ENCODE results near the gene RIPPLY1.

RIPPLY1 gene, protein sequence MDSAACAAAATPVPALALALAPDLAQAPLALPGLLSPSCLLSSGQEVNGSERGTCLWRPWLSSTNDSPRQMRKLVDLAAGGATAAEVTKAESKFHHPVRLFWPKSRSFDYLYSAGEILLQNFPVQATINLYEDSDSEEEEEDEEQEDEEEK

DNA sequence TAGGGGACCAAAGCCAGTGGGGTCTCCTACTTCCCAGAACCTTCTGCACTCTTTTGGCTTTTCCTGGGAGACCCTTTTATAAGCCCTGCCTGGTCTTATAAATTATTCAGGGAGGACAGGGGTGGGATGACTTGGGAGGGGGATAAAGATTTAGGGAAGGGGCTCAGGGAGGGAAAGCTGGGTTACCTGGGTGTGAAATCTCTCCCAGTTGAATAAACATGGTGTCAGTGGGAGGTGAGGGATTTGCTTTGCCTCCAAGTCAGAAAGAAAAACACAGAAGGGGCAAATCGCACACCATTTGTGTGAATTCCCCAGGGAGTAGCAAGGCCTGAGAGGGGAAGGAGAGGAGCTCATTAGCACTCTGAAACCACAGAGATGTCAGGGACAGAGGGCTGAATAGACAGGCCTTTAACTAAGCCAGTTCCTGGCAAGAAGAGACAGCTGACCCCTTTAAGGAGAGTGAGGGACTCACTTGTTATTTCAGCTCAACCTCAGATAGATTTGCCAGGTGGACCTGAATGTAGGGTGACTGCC is at the start of gene RIPPLY1:
TSS of gene RIPPLY1 (minus strand) at position 51 of the 534 bp plus-strand sequence. CDS start 54 bp downstream, outside the sequence.
- no peak for DNase-seq (ENCODE audit: low read depth)

DNA sequence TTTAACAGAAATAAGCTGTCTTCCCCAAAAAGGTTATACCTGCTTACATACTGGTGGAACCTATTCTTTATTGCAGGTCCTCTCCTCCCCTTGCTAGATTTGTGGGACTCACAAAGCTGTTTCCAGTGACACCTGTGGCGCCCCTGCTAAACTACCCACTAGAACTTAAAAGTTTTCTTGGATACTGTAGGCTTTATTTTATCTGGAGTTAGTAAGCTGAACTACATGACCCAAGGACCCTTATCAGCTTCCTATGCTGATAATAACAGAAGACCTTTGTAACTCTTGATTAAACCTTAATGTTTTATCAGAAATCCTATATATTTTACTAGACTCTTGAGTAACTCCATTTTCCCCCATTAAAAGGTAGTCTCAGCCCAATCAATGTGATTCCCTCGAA is 49.4 kb upstream of the RIPPLY1 start:
- DNase-seq (ENCODE audit: low read depth): no peak

DNA sequence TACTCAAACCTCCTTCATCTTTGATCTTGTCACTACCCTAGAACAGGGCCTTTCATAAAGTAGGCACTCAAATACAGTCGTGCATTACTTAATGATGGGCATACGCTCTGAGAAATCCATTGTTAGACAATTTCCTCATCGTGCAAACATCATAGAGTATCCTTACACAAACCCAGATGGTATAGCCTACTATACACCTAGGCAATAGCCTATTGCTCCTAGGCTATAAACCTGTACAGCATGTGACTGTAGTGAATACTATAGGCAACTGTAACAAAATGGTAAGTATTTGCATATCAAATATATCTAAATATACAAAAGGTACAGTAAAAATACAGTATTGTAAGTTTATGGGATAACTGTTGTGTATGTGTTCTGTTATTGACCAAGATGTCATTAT is 48.9 kb upstream of the RIPPLY1 start:
- no peak for DNase-seq (ENCODE audit: low read depth)

DNA sequence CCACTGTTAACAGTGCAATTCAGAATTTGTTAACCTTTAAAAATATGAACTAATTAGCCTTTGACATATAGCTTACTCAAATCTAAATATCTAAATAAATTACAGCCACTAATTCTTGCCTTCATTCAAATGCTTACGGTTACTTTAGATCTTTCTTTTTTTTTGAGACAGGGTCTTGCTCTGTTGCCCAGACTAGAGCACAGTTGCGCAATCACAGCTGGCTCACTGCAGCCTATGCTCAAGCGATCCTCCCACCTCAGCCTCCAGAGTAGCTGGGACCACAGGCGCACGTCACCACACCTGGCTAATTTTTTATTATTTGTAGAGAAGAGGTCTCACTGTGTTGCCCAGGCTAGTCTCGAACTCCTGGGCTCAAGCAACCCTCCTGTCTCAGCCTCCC is 48.1 kb upstream of the RIPPLY1 start:
- DNase-seq (ENCODE audit: low read depth): no peak

DNA sequence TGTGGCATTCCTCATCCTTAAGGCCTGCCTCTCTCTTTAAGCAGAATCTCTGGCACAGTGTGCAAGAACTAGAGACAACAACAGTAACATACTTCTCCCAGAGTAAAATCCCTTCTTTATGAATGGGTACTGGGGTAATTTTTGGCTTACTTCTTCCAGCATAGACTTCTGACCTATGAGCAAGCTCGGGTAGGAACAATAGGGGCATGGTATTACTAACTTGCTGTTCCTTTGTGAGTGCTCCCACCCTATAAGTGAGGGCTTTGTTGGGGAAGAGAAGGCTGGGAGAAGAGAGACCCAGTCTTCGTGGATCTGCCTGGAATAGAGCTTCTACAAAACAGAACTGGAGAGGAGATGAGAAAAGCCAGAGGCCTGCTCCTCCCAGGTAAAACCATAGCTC is 47.2 kb upstream of the RIPPLY1 start:
- DNase-seq (ENCODE audit: low read depth): no peak

DNA sequence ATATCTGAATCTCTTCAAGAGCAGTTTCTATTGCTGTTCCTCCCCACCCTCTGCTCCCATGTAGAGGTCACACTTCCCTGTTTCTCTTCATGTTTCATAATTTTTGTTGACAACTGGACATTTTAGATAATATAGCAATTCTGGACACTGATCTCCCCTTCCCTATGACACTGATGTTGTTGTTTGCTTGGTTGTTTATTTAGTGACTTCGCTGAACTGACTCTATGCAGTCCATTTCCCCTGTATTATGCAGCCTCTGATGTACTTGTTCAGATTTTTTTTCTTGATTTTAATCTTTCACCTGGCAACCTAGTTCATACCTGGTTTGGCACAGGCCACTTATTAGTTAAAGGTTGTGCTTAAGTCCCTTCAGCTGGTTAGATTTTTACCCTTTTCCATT is 46.2 kb upstream of the RIPPLY1 start:
- no peak for DNase-seq (ENCODE audit: low read depth)

DNA sequence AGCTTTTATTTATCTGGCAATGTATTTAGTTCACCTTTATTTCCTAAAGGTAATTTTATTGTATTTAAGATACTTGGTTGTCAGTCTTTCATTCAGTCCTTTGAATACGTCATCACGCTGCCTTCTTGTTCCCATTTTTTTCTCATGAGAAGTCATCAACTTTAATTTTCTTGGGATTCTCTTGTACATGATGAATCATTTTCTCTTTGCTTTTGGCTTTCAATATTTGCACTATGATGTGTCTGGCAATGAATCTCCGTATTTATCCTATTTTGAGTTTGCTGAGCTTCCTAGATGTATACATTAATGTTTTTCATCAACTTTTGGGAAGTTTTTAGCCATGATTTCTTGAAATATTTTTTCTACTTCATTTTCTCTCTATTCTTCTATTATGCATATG is 45.5 kb upstream of the RIPPLY1 start:
- no peak for DNase-seq (ENCODE audit: low read depth)

DNA sequence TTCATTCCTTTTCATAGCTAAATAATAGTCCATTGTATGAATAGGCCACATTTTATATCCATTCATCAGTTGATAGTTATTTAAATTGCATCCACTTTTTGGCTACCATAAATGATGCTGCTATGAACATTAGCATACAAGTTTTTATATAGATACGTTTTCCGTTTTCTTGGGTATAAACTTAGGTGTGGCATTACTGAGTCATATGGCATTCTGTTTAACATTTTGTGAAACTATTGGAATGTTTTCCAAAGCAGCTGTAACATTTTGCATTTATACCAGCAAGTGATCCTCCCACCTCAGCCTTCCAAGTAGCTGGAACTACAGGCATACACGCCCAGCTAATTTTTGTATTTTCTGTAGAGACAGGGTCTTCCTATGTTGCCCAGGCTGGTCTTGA is 43.3 kb upstream of the RIPPLY1 start:
- DNase-seq (ENCODE audit: low read depth): no peak

DNA sequence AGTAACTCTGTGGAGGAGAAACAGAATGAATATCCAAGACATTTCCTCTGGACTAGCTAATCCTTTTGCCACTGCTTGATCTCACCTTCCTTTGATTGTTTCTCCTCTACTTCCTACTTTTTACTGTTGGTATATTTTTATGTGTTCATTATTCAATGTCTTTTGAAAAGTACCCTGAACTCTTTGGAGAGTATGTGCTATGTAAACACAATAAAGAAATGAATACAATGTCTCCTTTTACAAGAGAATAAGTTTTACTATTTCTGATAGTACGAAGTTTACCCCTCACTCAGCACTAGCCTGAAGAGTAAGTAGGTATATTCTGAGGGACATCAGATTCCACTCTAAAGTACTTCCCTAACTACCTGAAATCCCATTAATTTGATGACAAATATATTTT is 36.9 kb upstream of the RIPPLY1 start:
- no peak for DNase-seq (ENCODE audit: low read depth)

DNA sequence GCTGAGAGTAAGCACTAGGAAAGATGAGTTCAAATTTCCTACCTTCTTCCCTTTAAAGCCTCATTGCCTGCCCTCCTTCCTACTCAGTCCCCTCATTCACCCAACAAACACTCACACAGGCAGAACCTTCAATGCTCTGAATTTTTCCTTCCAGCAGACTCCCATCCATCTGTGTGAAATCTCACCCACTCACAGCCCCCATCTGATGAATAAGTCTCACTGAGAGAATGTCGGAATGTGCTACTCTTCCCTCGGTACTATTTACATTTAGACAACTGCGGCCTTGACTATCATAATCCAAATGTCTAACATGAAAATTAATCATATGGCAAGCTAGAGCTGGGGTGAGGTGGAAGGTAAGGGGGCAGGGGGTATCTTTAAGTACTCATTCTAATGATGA is 36.4 kb upstream of the RIPPLY1 start:
- no peak for DNase-seq (ENCODE audit: low read depth)

DNA sequence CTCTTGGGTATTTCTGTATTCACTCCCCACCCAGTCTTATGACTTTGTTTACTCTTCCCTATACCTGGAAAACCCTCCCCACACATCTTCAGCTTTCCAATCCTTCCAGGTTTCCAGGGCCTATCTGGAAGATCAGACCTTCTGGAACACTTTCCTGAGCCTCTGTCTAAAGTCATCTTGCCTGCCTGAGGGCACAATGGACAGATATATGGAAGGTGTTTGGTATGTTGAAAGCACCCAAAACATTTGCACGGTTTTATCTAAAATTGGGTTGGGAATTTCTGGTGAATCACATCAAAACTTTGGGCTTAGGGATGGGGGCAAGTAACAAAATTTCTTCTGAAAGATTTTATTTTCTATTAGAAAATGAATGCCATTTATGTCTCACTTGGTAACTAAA is 33.1 kb upstream of the RIPPLY1 start:
- DNase-seq (ENCODE audit: low read depth): no peak

DNA sequence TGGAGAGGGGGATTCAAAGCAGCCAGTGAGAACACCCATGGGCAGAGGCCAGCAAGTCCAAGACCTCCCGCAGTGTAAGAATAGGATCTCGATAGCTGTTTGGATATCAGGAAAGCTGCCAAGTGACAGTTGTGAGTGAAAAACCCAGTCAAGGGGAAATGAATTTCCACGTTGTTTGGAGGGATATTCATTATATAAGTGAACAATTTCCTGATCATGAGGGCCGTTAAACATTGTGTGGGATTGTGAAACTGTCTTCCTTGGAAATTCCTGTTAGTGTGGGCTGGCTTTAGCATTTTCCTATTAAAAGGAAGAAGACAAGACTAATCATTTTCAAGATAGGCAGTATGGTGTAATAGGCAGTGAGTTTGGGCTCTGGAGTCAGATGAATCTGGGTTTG is 32.0 kb upstream of the RIPPLY1 start:
- no peak for DNase-seq (ENCODE audit: low read depth)

DNA sequence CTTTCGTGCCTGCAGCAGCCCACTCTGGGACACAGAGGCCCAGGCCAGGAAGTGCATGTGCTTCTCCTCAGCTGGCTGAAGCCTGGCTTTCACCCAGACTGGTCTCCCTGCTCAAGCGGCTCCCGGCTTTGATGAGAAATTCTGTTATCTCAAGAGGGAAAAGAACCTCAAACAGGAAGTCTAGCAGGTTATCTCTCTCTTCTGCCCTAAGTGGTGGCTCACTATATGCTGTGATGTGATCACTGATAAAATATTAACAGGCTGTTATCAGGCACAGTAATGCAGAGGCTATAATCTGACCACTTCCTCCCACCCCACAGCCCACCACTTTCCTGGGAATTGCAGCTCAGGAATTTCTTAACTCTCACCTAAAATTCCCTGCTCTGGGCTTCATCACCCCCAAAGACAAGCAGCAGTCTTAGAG is 30.4 kb upstream of the RIPPLY1 start:
- DNase-seq (ENCODE audit: low read depth): no peak

DNA sequence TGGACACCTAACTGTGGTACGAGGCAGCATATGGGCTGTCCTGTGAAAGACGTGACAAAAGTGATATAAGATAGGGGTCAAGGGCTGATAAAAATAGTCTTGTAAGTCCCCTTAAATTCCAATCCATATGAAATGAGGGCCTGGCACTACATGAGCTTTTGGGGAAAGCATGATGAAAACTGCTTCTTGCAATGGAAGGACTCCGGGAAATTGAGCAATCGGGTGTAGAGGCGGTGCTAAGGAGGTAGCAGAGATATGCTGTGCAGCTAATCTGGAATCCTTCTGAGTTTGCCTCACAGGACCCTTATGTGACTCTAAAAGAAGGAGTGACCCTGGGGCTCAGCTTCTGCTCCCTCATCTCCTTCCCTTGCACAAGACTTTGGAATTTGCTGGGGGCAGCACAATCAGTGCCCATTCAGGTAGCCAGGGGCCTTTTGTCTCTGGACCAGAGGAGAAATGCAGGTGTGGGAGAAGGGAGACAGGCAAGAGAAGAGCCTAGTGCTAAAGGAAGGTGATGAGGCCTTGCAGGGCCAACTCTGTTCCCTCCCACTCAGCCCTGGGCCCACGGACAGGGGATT is 29.9 kb upstream of the RIPPLY1 start:
- DNase-seq (ENCODE audit: low read depth): no peak

DNA sequence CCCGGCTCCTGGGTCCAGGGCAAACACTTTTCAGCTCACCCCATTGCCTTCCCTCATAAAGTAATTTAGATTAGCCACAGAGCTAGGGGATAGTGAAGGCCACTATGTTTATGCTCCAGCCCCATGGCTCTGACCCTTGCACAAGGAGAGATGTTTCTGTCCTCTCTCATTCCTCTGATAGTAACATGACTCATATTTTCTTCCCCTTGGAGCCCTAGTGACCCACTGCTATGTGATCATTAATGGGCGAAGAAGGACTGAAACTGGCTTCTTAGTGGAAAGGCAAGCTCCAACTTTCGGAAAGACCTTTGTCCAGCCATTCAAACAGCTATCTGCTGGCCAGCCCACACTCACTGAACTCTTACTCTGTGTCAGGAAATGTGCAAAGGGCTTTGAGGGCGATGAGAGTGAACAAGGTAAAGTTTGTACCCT is 29.4 kb upstream of the RIPPLY1 start:
- DNase-seq (ENCODE audit: low read depth): no peak

DNA sequence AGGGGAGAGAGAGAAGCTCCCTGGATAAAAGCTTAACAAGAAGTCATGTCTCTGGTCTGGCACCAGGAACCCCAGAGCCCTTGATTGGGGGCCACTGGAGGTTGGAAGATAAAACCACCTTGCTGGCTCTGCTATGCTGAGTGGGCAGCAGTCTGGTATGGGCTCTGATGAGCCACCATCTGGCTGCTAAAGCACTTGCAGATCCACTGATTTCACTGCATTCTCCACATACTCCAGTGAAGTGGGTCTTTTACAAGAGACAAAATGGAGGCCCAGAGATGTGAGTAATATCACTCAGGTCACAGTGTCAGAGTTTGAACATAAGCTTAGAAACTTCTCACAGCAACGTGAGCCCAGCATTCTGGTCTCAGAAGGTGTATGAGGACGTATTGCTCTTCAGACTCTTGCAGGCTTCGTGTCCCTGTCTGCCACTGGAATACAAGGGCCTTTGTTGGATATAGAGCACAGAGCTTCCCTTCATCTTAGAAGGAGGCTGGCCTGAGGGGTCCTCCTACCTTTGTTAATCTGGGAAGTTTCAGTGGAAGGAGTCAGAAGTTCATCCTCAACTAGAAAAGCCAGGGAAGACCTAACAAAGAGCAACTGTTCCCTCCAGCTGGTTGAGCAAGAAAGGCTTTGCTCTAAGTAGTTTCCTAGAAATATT is 28.8 kb upstream of the RIPPLY1 start:
- no peak for DNase-seq (ENCODE audit: low read depth)

DNA sequence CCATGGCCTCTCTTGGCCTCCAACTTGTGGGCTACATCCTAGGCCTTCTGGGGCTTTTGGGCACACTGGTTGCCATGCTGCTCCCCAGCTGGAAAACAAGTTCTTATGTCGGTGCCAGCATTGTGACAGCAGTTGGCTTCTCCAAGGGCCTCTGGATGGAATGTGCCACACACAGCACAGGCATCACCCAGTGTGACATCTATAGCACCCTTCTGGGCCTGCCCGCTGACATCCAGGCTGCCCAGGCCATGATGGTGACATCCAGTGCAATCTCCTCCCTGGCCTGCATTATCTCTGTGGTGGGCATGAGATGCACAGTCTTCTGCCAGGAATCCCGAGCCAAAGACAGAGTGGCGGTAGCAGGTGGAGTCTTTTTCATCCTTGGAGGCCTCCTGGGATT is 25.1 kb upstream of the RIPPLY1 start:
- no peak for DNase-seq (ENCODE audit: low read depth)

DNA sequence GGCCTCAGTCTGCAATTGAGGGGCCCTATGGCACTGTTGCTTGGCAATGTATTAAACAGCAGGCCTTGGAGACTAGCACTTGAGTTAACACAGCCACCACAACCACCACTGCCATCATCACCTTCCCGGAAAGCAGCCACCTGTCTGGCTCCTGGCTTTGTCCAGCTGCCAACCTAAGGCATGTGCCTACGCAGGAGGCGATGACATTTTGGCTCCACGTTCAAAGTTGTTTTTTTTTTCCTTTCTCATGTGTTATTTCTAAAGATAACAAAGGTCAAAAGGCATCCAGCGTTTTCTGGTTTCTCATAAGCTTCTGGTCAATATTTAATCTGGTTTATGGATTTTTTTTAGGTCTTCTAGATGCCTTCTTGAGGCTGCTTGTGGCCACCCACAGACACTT is 24.6 kb upstream of the RIPPLY1 start:
- DNase-seq (ENCODE audit: low read depth): no peak

DNA sequence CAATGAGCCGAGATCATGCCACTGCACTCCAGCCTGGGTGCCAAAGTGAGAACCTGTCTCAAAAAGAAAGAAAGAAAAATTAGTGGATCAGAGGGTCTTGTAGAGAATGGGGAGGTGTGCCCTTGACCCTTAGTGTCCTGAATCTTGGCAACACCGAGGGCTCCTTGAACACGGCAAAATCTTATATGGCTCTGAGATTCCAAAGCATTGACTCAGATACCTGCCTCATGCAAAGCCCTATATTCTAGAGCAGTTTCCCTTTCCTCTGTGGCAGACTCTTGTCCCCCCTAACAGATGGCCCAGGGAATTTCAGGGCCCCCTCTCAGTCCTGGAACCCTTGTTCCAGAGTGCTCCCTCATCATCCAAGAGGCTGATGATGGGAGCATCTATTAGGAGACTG is 23.9 kb upstream of the RIPPLY1 start:
- DNase-seq (ENCODE audit: low read depth): no peak

DNA sequence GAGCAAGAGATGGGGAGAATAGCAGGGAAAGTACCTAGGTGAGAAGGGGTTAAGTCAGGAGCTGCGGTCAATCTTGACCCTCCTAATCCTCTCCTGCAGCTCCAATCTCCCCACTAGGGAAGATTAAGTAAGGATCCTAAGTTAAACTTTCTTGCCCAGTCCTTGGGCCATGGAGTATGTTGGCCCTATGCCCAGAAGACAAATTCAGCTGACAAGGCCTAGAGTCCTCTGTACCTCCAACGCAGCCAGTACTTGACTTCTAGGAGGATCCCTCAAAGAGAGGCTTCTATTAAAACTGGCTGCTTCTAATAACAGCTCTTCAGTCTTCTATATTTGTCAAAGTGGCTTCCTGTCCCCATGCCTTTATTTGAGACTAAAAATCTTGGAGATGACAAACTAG is 18.5 kb upstream of the RIPPLY1 start:
- no peak for DNase-seq (ENCODE audit: low read depth)

DNA sequence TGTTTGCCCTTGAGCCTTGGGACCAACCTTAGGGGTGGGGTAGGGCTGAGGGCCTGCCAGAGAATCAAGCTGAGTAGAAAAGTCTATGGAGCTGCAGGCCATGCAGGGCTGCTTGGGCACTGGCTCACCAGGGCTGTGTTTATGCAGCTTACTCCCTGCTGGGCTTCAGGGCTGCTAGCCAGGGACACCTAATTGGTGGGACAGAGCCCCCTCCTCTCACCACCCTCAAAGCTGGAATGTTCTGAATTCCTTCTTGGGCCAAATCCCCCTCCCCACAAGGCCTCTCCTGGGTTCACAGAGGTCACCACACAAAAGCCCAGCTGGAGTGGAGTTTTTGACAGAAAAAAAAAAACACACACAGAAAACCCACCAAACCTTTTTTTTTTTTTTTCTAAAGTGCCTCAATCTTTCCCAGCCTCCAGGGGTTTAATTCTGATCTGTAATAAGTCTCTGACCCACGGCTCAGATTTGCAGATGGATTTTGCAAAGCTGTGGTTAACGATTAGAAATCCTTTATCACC is 16.9 kb upstream of the RIPPLY1 start, which contains the start of gene CLDN2:
TSS of gene CLDN2 (plus strand) at position 471 of the 521 bp plus-strand sequence. CDS start 7,827 bp downstream, outside the sequence.
- no peak for DNase-seq (ENCODE audit: low read depth)

DNA sequence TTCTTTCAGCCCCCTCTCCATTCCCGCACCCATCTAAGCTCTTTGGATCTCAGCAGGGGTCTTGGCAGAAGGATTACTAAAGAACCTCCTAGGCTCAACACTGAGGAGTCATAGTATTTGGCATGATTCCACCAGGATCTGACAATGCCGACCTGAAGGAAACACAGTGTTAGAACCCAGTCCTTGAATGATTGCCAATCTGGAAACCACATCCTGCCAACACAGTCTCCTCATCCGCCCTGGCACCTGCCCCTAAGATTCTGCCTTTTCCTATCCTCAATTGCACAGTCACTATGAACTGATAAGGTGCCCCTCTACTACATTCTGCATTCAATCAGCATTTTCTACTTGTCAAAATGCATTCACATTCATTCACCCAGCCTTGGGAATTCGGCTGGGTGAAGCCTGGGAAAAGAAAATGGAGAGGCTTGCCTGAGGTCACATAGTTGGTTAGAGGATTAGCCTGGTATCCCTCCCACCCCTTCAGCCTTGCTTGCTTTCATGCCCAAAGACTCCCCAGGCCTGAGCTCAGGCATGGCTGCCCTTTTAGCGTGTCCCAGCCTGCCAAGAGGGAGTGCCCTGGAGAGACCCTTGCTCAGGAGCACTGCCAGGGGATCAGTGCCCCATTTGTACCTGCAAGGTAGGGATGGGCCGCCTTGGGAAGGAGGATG is 14.8 kb upstream of the RIPPLY1 start:
- DNase-seq (ENCODE audit: low read depth): no peak

DNA sequence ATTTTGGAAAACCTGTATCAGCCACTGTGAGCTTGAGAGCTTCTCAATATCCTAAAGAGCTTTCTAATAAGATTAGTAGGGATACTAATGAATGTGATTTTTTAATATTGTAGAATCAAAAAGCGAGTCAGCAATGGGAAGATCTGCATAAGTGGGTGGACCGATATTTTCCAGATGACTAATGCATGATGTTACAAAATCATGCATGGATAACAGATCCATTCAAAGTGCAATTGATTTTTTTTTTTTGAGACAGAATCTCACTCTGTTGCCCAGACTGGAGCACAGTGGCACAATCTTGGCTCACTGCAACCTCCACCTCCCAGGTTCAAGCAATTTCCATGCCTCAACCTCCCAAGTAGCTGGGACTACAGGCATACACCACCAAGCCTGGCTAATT is 9.7 kb upstream of the RIPPLY1 start:
- DNase-seq (ENCODE audit: low read depth): no peak
